ENCODE results near the gene EPRS1. TPM values are rescaled to one million over a fixed set of nuclear protein-coding genes. Genes with fewer than 3 reads are reported as not detected.

The EPRS1 gene
- total RNA-seq (100 to 1,000 TPM in 1 of 4 donors, 10 to 100 TPM in 3; 79.5 to 118 (median 83.7) TPM), polyA plus RNA-seq (10 to 100 TPM; 40.5 to 67.6 (median 56.3) TPM)
- long read RNA-seq, donor 1, full-length matches to known transcripts, result 2 of 68 reads
- long read RNA-seq, donor 1, partial matches to known transcripts, result 63 of 68 reads
- long read RNA-seq, donor 1, other reads (novel, unspliced or antisense), result 3 of 68 reads
- long read RNA-seq, donor 2, full-length matches to known transcripts, result 8 of 133 reads
- long read RNA-seq, donor 2, partial matches to known transcripts, result 118 of 133 reads
- long read RNA-seq, donor 2, other reads (novel, unspliced or antisense), result 7 of 133 reads

DNA sequence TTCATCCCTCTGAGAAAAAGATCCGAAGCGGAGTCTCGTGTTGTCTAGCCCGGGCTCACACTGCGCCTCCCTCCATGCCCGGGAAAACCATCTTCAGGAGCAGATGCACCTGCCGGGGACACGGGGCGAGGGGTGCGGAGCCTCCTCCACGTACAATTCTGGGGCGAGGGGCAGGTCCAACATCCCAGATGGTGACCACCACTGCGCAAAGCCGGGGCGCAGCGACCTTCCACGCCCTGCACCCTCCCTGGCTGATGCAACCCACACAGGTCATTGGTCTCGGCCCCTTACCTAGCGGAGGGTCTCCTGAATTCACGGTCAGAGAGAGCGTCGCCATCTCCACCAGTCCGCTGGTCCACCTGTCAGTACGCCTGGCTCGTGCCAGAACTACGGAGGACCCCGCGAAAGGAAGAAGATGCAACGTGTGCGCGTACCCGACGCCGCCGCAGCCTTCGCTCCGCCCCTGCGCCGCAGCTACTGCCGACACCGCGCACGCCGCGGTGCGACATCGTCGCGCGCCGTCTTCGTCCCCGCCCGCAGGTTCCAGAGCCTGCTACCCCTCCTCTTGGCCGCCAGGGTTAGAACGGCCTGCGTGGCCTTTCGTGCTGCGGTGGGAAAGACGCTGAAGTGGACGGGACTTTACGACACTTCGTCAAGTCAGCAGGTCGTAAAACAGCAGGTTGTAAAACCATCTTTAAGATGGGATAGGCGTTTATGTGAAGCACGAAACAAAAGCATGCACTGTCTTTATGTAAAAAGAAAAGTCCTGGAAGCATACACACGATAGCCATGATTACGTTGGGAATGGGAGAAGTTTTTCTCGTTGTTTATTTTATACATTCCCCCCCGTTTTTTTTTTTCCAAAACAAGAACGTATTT lies at the start of gene EPRS1:
EPRS1 (minus strand) TSS at position 454 of the 879 bp plus-strand sequence; CDS start at position 337, 117 bp downstream.
- Histone ChIP-seq H3K36me3 (ENCODE audit: insufficient read depth in 1 of 2, low read depth in 1 of 2) (peaks cover 0 to under 1% of the 10 kb centered on the region in 2 donors), H3K4me3 (peak within 1 kb of the TSS; percentile 83), H3K4me1 (peaks cover 16% of the 10 kb centered on the region), H3K27ac (peak within 1 kb of the TSS; percentile 84), H3K9me3 (no peaks in the 10 kb centered on the region), H3K27me3 (ENCODE audit: insufficient read depth in 3 of 3, low read length in 2 of 3) (no peaks in the 10 kb centered on the region)
- intact Hi-C loops (cut with DNase I), result loop anchor here in 1 of 2 donors (5.0 kb wide), 1 partner anchor 46 kb away; the partner anchor contains the start of gene IARS2
- 0% methylated on average over 64 to 71 of the region's 71 CpGs for WGBS, 3 donors
- peak; percentile 94 to 97 for DNase-seq
- TF ChIP-seq, protein P1, sequence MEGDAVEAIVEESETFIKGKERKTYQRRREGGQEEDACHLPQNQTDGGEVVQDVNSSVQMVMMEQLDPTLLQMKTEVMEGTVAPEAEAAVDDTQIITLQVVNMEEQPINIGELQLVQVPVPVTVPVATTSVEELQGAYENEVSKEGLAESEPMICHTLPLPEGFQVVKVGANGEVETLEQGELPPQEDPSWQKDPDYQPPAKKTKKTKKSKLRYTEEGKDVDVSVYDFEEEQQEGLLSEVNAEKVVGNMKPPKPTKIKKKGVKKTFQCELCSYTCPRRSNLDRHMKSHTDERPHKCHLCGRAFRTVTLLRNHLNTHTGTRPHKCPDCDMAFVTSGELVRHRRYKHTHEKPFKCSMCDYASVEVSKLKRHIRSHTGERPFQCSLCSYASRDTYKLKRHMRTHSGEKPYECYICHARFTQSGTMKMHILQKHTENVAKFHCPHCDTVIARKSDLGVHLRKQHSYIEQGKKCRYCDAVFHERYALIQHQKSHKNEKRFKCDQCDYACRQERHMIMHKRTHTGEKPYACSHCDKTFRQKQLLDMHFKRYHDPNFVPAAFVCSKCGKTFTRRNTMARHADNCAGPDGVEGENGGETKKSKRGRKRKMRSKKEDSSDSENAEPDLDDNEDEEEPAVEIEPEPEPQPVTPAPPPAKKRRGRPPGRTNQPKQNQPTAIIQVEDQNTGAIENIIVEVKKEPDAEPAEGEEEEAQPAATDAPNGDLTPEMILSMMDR (IDR thresholded peaks at IDR 0.05), result peak; percentile 79
- peak; percentile 99 to 100 (median 100) for ATAC-seq

DNA sequence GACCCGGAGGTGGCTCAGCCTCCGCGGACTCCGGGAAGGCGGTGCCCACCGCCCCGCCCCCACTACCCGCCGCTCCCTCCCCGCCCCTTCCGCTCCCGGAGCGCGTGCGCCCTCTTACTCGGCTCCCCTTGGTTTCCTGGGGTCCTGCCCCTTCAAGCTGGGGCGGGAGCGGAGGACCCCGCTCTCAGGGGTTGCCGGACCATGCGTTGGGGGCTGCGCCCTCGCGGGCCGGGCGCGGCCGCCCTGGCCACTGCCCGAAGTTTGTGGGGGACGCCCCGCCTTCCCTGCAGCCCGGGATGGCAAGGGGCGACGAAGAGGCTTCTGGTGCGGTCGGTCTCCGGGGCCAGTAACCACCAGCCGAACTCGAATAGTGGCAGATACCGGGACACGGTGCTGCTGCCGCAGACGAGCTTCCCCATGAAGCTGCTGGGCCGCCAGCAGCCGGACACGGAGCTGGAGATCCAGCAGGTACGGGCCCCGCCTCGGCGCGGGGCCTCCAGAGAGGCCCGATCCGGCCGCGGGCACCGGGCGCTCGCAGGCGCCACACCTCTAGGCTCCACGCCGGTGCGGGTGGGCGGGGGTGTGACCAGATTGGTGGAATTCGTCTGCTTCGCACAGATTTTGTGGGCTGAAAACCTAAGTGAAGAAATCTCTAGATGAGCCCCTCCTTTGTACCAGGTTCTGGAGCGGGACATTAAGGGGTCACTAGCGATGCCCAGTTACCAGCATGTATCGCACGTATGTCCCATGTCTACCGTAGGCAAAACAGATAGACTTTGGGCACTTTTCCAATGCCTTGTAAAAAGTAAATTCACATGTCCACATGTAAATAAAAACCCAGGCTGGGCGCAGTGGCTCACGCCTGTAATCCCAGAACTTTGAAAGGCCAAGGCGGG lies 48.0 kb upstream of the EPRS1 start, which contains the start of gene IARS2:
IARS2 (plus strand) TSS at position 117 of the 896 bp plus-strand sequence; CDS start at position 202, 85 bp downstream.
- intact Hi-C loops (cut with DNase I), result loop anchor here in 1 of 2 donors (5.0 kb wide), 1 partner anchor 47 kb away; the partner anchor contains the start of gene EPRS1
- TF ChIP-seq, protein P1 (IDR thresholded peaks at IDR 0.05), result no peak
- H3K4me3 ChIP-seq, result peak within 1 kb of the TSS; percentile 100
- H3K36me3 ChIP-seq (ENCODE audit: insufficient read depth in 1 of 2, low read depth in 1 of 2), result peaks cover 0 to 38% of the 10 kb centered on the region in 2 donors
- 1 to 2% (median 1%) methylated on average over 47 to 73 of the region's 73 CpGs for WGBS, 3 donors
- peak within 1 kb of the TSS; percentile 91 for H3K27ac ChIP-seq
- ATAC-seq (peak; percentile 95 to 96 (median 95)), DNase-seq (peak; percentile 89 to 94)
- peaks cover 14% of the 10 kb centered on the region for H3K4me1 ChIP-seq
- H3K9me3 ChIP-seq, result no peaks in the 10 kb centered on the region
- no peaks in the 10 kb centered on the region for H3K27me3 ChIP-seq (ENCODE audit: insufficient read depth in 3 of 3, low read length in 2 of 3)

DNA sequence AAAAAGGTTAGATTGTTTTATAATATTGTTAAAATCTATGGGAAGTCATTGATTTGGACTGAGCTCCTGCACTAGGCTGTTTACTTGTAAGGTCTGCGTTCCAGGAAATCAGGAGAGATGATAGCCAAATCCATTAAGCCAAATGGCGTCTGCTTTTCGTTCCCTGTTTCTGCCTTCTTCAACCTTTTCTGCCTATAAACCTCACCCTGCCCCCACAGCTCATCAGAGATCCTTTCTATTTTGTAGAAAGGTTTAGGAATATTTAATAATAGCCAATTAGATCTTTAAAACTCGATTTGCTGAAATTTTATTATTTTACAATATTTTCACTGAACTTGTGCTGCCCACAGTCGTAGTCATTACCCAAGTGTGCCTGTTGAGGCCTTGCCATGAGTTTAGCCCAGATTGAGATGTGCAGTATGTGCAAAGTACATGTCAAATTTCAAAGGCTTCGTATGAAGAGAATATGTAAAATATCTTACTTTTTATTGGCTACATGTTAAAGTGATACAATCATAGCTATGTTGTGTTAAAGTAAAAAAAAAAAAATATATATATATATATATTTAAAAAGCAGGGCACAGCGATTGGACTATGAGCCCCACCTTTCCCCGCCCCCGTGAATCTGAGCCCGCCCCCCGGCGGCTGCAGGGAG lies 47.2 kb upstream of the EPRS1 start:
- H3K27ac ChIP-seq, result peak overlapping the region; percentile 91
- WGBS, 3 donors, result 16 to 24% (median 17%) methylated on average over 12 of the region's 12 CpGs
- peaks cover 0 to 30% of the 10 kb centered on the region in 2 donors for H3K36me3 ChIP-seq (ENCODE audit: insufficient read depth in 1 of 2, low read depth in 1 of 2)
- ATAC-seq, result peak; percentile 1 to 18 (median 7)
- intact Hi-C loops (cut with DNase I), result loop anchor here in 1 of 2 donors (5.0 kb wide), 1 partner anchor 46 kb away; the partner anchor contains the start of gene EPRS1
- H3K9me3 ChIP-seq, result no peaks in the 10 kb centered on the region
- no peaks in the 10 kb centered on the region for H3K27me3 ChIP-seq (ENCODE audit: insufficient read depth in 3 of 3, low read length in 2 of 3)
- DNase-seq, result no peak
- TF ChIP-seq, protein P1 (IDR thresholded peaks at IDR 0.05), result no peak
- peak overlapping the region; percentile 100 for H3K4me3 ChIP-seq
- H3K4me1 ChIP-seq, result peaks cover 14% of the 10 kb centered on the region
